ENCODE measurements around the gene FMO5. TPM values are rescaled to one million over a fixed set of nuclear protein-coding genes. Genes with fewer than 3 reads are reported as not detected.

Gene FMO5
- total and polyA plus RNA-seq, 4 donors: 36.0 to 152 (median 99.1) TPM

GRCh38 chr1:147246044-147246690 is 21.0 kb upstream of the FMO5 start:
- Histone ChIP-seq H3K9ac (ENCODE audit: low read depth in 1 of 2, low read length in 2 of 2) (no peak overlapping the region), H3K9me3 (ENCODE audit: control insufficient read depth in 4 of 4, low read length in 3 of 4) (no peaks in the 10 kb centered on the region), H3K27me3 (ENCODE audit: control insufficient read depth in 4 of 4, insufficient read depth in 4 of 4, low read length in 3 of 4) (no peaks in the 10 kb centered on the region), H3K4me1 (ENCODE audit: control insufficient read depth in 4 of 4, insufficient read depth in 4 of 4, low read length in 3 of 4) (peaks cover 0 to 22% (median 14%) of the 10 kb centered on the region in 4 donors), H3K27ac (ENCODE audit: low read depth in 1 of 2, low read length in 2 of 2) (no peak overlapping the region), H3K4me3 (ENCODE audit: low read depth in 1 of 3, low read length in 3 of 3) (no peak overlapping the region), H3K36me3 (ENCODE audit: control insufficient read depth in 4 of 4, insufficient read depth in 3 of 4, low read depth in 1 of 4, low read length in 3 of 4) (no peaks in the 10 kb centered on the region)
- 95% methylated on average over 2 of the region's 2 CpGs for WGBS
- TF ChIP-seq FOXA2 (IDR thresholded peaks at IDR 0.05) (no peak), MAX (IDR thresholded peaks at IDR 0.05) (no peak), RXRA (IDR thresholded peaks at IDR 0.05) (no peak), JUND (IDR thresholded peaks at IDR 0.05) (no peak), YY1 (IDR thresholded peaks at IDR 0.05) (no peak), HNF4A (conservative IDR thresholded peaks at IDR 0.05) (no peak), ZBTB33 (IDR thresholded peaks at IDR 0.05) (no peak), HNF4G (IDR thresholded peaks at IDR 0.05) (no peak), NR2F2 (IDR thresholded peaks at IDR 0.05) (no peak)
- DNase-seq (ENCODE audit: low spot score): no peak

- no peaks in the 10 kb centered on the region for H3K27me3 ChIP-seq (ENCODE audit: control insufficient read depth in 4 of 4, insufficient read depth in 4 of 4, low read length in 3 of 4)
- TF ChIP-seq ATF3 (IDR thresholded peaks at IDR 0.05) (no peak), YY1 (IDR thresholded peaks at IDR 0.05) (no peak), FOXA2 (IDR thresholded peaks at IDR 0.05) (no peak), RAD21 (IDR thresholded peaks at IDR 0.05) (no peak), HNF4G (IDR thresholded peaks at IDR 0.05) (no peak), ZBTB33 (IDR thresholded peaks at IDR 0.05) (no peak), TAF1 (conservative IDR thresholded peaks at IDR 0.05) (no peak), FOXA1 (IDR thresholded peaks at IDR 0.05) (no peak)
- H3K9me3 ChIP-seq (ENCODE audit: control insufficient read depth in 4 of 4, low read length in 3 of 4): no peaks in the 10 kb centered on the region
- WGBS: 57% methylated on average over 3 of the region's 3 CpGs
- no peak overlapping the region for H3K4me3 ChIP-seq (ENCODE audit: low read depth in 1 of 3, low read length in 3 of 3)
- no peaks in the 10 kb centered on the region for H3K36me3 ChIP-seq (ENCODE audit: control insufficient read depth in 4 of 4, insufficient read depth in 3 of 4, low read depth in 1 of 4, low read length in 3 of 4)
- H3K9ac ChIP-seq (ENCODE audit: low read depth in 1 of 2, low read length in 2 of 2): no peak overlapping the region
- H3K27ac ChIP-seq (ENCODE audit: low read depth in 1 of 2, low read length in 2 of 2): no peak overlapping the region
- no peak for DNase-seq (ENCODE audit: low spot score)
- peaks cover 2 to 22% (median 16%) of the 10 kb centered on the region in 4 donors for H3K4me1 ChIP-seq (ENCODE audit: control insufficient read depth in 4 of 4, insufficient read depth in 4 of 4, low read length in 3 of 4)
Observed at GRCh38 chr1:147245586-147246021, 20.5 kb upstream of the FMO5 start.

GRCh38 chr1:147245129-147245528 is 20.0 kb upstream of the FMO5 start:
- no peaks in the 10 kb centered on the region for H3K36me3 ChIP-seq (ENCODE audit: control insufficient read depth in 4 of 4, insufficient read depth in 3 of 4, low read depth in 1 of 4, low read length in 3 of 4)
- H3K4me3 ChIP-seq (ENCODE audit: low read depth in 1 of 3, low read length in 3 of 3): no peak overlapping the region
- 96% methylated on average over 6 of the region's 6 CpGs for WGBS
- no peak for TF ChIP-seq FOXA2 (IDR thresholded peaks at IDR 0.05)
- no peak for TF ChIP-seq HNF4G (IDR thresholded peaks at IDR 0.05)
- TF ChIP-seq NR2F2 (IDR thresholded peaks at IDR 0.05): no peak
- TF ChIP-seq SP1 (IDR thresholded peaks at IDR 0.05): no peak
- TF ChIP-seq GABPA (IDR thresholded peaks at IDR 0.05 in 1 of 2, conservative IDR thresholded peaks at IDR 0.05 in 1 of 2): no peak
- TF ChIP-seq EGR1 (IDR thresholded peaks at IDR 0.05; ENCODE audit: low read depth in 2 of 2): no peak
- no peak for TF ChIP-seq MAX (IDR thresholded peaks at IDR 0.05)
- no peak for TF ChIP-seq RAD21 (IDR thresholded peaks at IDR 0.05)
- no peak for TF ChIP-seq RXRA (IDR thresholded peaks at IDR 0.05)
- TF ChIP-seq REST (IDR thresholded peaks at IDR 0.05): no peak
- no peak for TF ChIP-seq TAF1 (conservative IDR thresholded peaks at IDR 0.05)
- H3K27ac ChIP-seq (ENCODE audit: low read depth in 1 of 2, low read length in 2 of 2): no peak overlapping the region
- H3K4me1 ChIP-seq (ENCODE audit: control insufficient read depth in 4 of 4, insufficient read depth in 4 of 4, low read length in 3 of 4): peaks cover 2 to 23% (median 16%) of the 10 kb centered on the region in 4 donors
- H3K27me3 ChIP-seq (ENCODE audit: control insufficient read depth in 4 of 4, insufficient read depth in 4 of 4, low read length in 3 of 4): no peaks in the 10 kb centered on the region
- H3K9me3 ChIP-seq (ENCODE audit: control insufficient read depth in 4 of 4, low read length in 3 of 4): no peaks in the 10 kb centered on the region
- no peak for DNase-seq (ENCODE audit: low spot score)
- H3K9ac ChIP-seq (ENCODE audit: low read depth in 1 of 2, low read length in 2 of 2): no peak overlapping the region

All from liver (tissue), 9 donors.